ENCODE data around the gene AHDC1. TPM values are rescaled to one million over a fixed set of nuclear protein-coding genes. Genes with fewer than 3 reads are reported as not detected.
"Not testable (repeated sequence)": the region's sequence is repeated elsewhere in the genome, so short reads cannot be mapped to it uniquely, and the experiment has no call there.

AHDC1 gene
- total and polyA plus RNA-seq, 2 donors = 4.2 to 22.6 TPM

- Histone ChIP-seq H3K36me3 (ENCODE audit: control insufficient read depth in 2 of 2, insufficient read depth in 2 of 2, low read length in 1 of 2) (peaks cover 51 to 60% of the 10 kb centered on the region in 2 donors), H3K9me3 (ENCODE audit: control insufficient read depth in 2 of 2, insufficient read depth in 1 of 2, low read length in 1 of 2) (peaks cover 2 to 7% of the 10 kb centered on the region in 2 donors), H3K27me3 (ENCODE audit: control insufficient read depth in 2 of 2, insufficient read depth in 1 of 2, low read length in 1 of 2) (no peaks in the 10 kb centered on the region), H3K4me3 (ENCODE audit: low read length in 2 of 2) (no peak overlapping the region), H3K27ac (ENCODE audit: low read depth in 1 of 2, low read length in 1 of 2) (peak overlapping the region in 1 of 2 donors; percentile 81), H3K4me1 (ENCODE audit: control insufficient read depth in 2 of 2, insufficient read depth in 2 of 2, low read length in 2 of 2) (peaks cover 20 to 29% of the 10 kb centered on the region in 2 donors)
- DNase-seq (ENCODE audit: low read depth in 6 of 9, low spot score in 9 of 9) = no peak
- WGBS = 96% methylated on average over 4 of the region's 4 CpGs
These were observed 49.7 kb downstream of the AHDC1 start for GRCh38 chr1:27554293-27554692.

- not testable (repeated sequence) for H3K9me3 ChIP-seq (ENCODE audit: control insufficient read depth in 2 of 2, insufficient read depth in 1 of 2, low read length in 1 of 2); DNase-seq (ENCODE audit: low read depth in 6 of 9, low spot score in 9 of 9); H3K4me3 ChIP-seq (ENCODE audit: low read length in 2 of 2); H3K27ac ChIP-seq (ENCODE audit: low read depth in 1 of 2, low read length in 1 of 2); H3K27me3 ChIP-seq (ENCODE audit: control insufficient read depth in 2 of 2, insufficient read depth in 1 of 2, low read length in 1 of 2)
- peaks cover 56 to 63% of the 10 kb centered on the region in 2 donors for H3K36me3 ChIP-seq (ENCODE audit: control insufficient read depth in 2 of 2, insufficient read depth in 2 of 2, low read length in 1 of 2)
- WGBS = 97% methylated on average over 7 of the region's 7 CpGs
- H3K4me1 ChIP-seq (ENCODE audit: control insufficient read depth in 2 of 2, insufficient read depth in 2 of 2, low read length in 2 of 2) = peaks cover 20 to 29% of the 10 kb centered on the region in 2 donors
These were observed 50.1 kb downstream of the AHDC1 start for GRCh38 chr1:27553823-27554222.

- H3K9me3 ChIP-seq (ENCODE audit: control insufficient read depth in 2 of 2, insufficient read depth in 1 of 2, low read length in 1 of 2) = peaks cover 2 to 7% of the 10 kb centered on the region in 2 donors
- H3K36me3 ChIP-seq (ENCODE audit: control insufficient read depth in 2 of 2, insufficient read depth in 2 of 2, low read length in 1 of 2) = peaks cover 56 to 63% of the 10 kb centered on the region in 2 donors
- H3K4me1 ChIP-seq (ENCODE audit: control insufficient read depth in 2 of 2, insufficient read depth in 2 of 2, low read length in 2 of 2) = peaks cover 20 to 29% of the 10 kb centered on the region in 2 donors
- DNase-seq (ENCODE audit: low read depth in 6 of 9, low spot score in 9 of 9) = no peak
- H3K27ac ChIP-seq (ENCODE audit: low read depth in 1 of 2, low read length in 1 of 2) = no peak overlapping the region
- H3K27me3 ChIP-seq (ENCODE audit: control insufficient read depth in 2 of 2, insufficient read depth in 1 of 2, low read length in 1 of 2) = no peaks in the 10 kb centered on the region
- WGBS = 99% methylated on average over 16 of the region's 16 CpGs
- no peak overlapping the region for H3K4me3 ChIP-seq (ENCODE audit: low read length in 2 of 2)
These were observed 51.0 kb downstream of the AHDC1 start for GRCh38 chr1:27552911-27553420.

GRCh38 chr1:27551953-27552312 is 52.0 kb downstream of the AHDC1 start:
- Histone ChIP-seq H3K4me3 (ENCODE audit: low read length in 2 of 2) (no peak overlapping the region), H3K36me3 (ENCODE audit: control insufficient read depth in 2 of 2, insufficient read depth in 2 of 2, low read length in 1 of 2) (peaks cover 63 to 66% of the 10 kb centered on the region in 2 donors), H3K27me3 (ENCODE audit: control insufficient read depth in 2 of 2, insufficient read depth in 1 of 2, low read length in 1 of 2) (no peaks in the 10 kb centered on the region), H3K27ac (ENCODE audit: low read depth in 1 of 2, low read length in 1 of 2) (no peak overlapping the region), H3K9me3 (ENCODE audit: control insufficient read depth in 2 of 2, insufficient read depth in 1 of 2, low read length in 1 of 2) (peaks cover 3 to 7% of the 10 kb centered on the region in 2 donors), H3K4me1 (ENCODE audit: control insufficient read depth in 2 of 2, insufficient read depth in 2 of 2, low read length in 2 of 2) (peaks cover 19 to 27% of the 10 kb centered on the region in 2 donors)
- 96% methylated on average over 14 of the region's 14 CpGs for WGBS
- no peak for DNase-seq (ENCODE audit: low read depth in 6 of 9, low spot score in 9 of 9)

GRCh38 chr1:27551170-27551952 is 52.6 kb downstream of the AHDC1 start:
- H3K4me3 ChIP-seq (ENCODE audit: low read length in 2 of 2) = no peak overlapping the region
- H3K36me3 ChIP-seq (ENCODE audit: control insufficient read depth in 2 of 2, insufficient read depth in 2 of 2, low read length in 1 of 2) = peaks cover 68 to 72% of the 10 kb centered on the region in 2 donors
- peaks cover 3 to 7% of the 10 kb centered on the region in 2 donors for H3K9me3 ChIP-seq (ENCODE audit: control insufficient read depth in 2 of 2, insufficient read depth in 1 of 2, low read length in 1 of 2)
- H3K27ac ChIP-seq (ENCODE audit: low read depth in 1 of 2, low read length in 1 of 2) = no peak overlapping the region
- H3K27me3 ChIP-seq (ENCODE audit: control insufficient read depth in 2 of 2, insufficient read depth in 1 of 2, low read length in 1 of 2) = no peaks in the 10 kb centered on the region
- 98% methylated on average over 48 of the region's 48 CpGs for WGBS
- DNase-seq (ENCODE audit: low read depth in 6 of 9, low spot score in 9 of 9) = no peak
- H3K4me1 ChIP-seq (ENCODE audit: control insufficient read depth in 2 of 2, insufficient read depth in 2 of 2, low read length in 2 of 2) = peaks cover 13 to 21% of the 10 kb centered on the region in 2 donors

- Histone ChIP-seq H3K9me3 (ENCODE audit: control insufficient read depth in 2 of 2, insufficient read depth in 1 of 2, low read length in 1 of 2) (peaks cover 3 to 7% of the 10 kb centered on the region in 2 donors), H3K36me3 (ENCODE audit: control insufficient read depth in 2 of 2, insufficient read depth in 2 of 2, low read length in 1 of 2) (peaks cover 72 to 79% of the 10 kb centered on the region in 2 donors), H3K4me3 (ENCODE audit: low read length in 2 of 2) (no peak overlapping the region), H3K27me3 (ENCODE audit: control insufficient read depth in 2 of 2, insufficient read depth in 1 of 2, low read length in 1 of 2) (no peaks in the 10 kb centered on the region), H3K27ac (ENCODE audit: low read depth in 1 of 2, low read length in 1 of 2) (no peak overlapping the region), H3K4me1 (ENCODE audit: control insufficient read depth in 2 of 2, insufficient read depth in 2 of 2, low read length in 2 of 2) (peaks cover 7 to 18% of the 10 kb centered on the region in 2 donors)
- 98% methylated on average over 44 of the region's 44 CpGs for WGBS
- DNase-seq (ENCODE audit: low read depth in 6 of 9, low spot score in 9 of 9) = no peak
These were observed 53.3 kb downstream of the AHDC1 start for GRCh38 chr1:27550510-27551169.

- peaks cover 2 to 17% of the 10 kb centered on the region in 2 donors for H3K4me1 ChIP-seq (ENCODE audit: control insufficient read depth in 2 of 2, insufficient read depth in 2 of 2, low read length in 2 of 2)
- H3K27ac ChIP-seq (ENCODE audit: low read depth in 1 of 2, low read length in 1 of 2) = no peak overlapping the region
These were observed 54.0 kb downstream of the AHDC1 start for GRCh38 chr1:27549807-27550408.

GRCh38 chr1:27548858-27549719 is 54.9 kb downstream of the AHDC1 start:
- H3K9me3 ChIP-seq (ENCODE audit: control insufficient read depth in 2 of 2, insufficient read depth in 1 of 2, low read length in 1 of 2) = peaks cover 3 to 7% of the 10 kb centered on the region in 2 donors
- peaks cover 0 to 17% of the 10 kb centered on the region in 2 donors for H3K4me1 ChIP-seq (ENCODE audit: control insufficient read depth in 2 of 2, insufficient read depth in 2 of 2, low read length in 2 of 2)
- no peak for DNase-seq (ENCODE audit: low read depth in 6 of 9, low spot score in 9 of 9)
- no peak overlapping the region for H3K27ac ChIP-seq (ENCODE audit: low read depth in 1 of 2, low read length in 1 of 2)
- H3K4me3 ChIP-seq (ENCODE audit: low read length in 2 of 2) = no peak overlapping the region
- no peaks in the 10 kb centered on the region for H3K27me3 ChIP-seq (ENCODE audit: control insufficient read depth in 2 of 2, insufficient read depth in 1 of 2, low read length in 1 of 2)
- H3K36me3 ChIP-seq (ENCODE audit: control insufficient read depth in 2 of 2, insufficient read depth in 2 of 2, low read length in 1 of 2) = peaks cover 76 to 87% of the 10 kb centered on the region in 2 donors
- WGBS = 96% methylated on average over 45 of the region's 45 CpGs

More at GRCh38 chr1:27549807-27550408, 54.0 kb downstream of the AHDC1 start:
- H3K27me3 ChIP-seq (ENCODE audit: control insufficient read depth in 2 of 2, insufficient read depth in 1 of 2, low read length in 1 of 2) = no peaks in the 10 kb centered on the region
- DNase-seq (ENCODE audit: low read depth in 6 of 9, low spot score in 9 of 9) = no peak
- no peak overlapping the region for H3K4me3 ChIP-seq (ENCODE audit: low read length in 2 of 2)
- peaks cover 76 to 85% of the 10 kb centered on the region in 2 donors for H3K36me3 ChIP-seq (ENCODE audit: control insufficient read depth in 2 of 2, insufficient read depth in 2 of 2, low read length in 1 of 2)
- H3K9me3 ChIP-seq (ENCODE audit: control insufficient read depth in 2 of 2, insufficient read depth in 1 of 2, low read length in 1 of 2) = peaks cover 3 to 7% of the 10 kb centered on the region in 2 donors
- 96% methylated on average over 38 of the region's 38 CpGs for WGBS
